HG03565 (cell line): ENCODE data around the gene CAVIN2.
A peak's percentile ranks its signal among the peaks of the same experiment; 100 is the strongest.

Experiments
- ATAC-seq: cut with Tn5 transposase; IDR thresholded peaks from one replicate; pipeline ENCODE4 v1.9.1; 2021; ENCODE audit warnings: mild to moderate bottlenecking, moderate library complexity; ENCODE audit not compliant: unreplicated experiment

Gene CAVIN2

DNA sequence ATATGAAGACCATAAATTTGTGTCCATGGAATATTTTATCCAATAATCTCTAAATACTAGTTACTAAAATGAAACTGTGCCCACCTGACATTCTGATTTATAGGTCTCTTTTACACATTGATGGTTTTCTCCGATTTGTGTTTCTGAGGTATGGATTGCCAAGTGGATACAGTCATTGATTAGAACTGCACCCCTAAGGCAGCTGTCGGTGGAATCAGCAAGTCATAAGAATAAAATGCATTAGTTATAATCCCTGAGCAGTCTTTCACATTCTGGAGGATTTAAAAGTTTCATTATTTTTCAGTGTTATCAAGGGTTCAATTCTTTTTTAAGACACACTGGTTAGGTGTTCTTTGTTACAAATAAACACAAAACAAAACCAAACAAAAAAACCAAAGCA lies 6.0 kb downstream of the CAVIN2 start:
- no peak for ATAC-seq

DNA sequence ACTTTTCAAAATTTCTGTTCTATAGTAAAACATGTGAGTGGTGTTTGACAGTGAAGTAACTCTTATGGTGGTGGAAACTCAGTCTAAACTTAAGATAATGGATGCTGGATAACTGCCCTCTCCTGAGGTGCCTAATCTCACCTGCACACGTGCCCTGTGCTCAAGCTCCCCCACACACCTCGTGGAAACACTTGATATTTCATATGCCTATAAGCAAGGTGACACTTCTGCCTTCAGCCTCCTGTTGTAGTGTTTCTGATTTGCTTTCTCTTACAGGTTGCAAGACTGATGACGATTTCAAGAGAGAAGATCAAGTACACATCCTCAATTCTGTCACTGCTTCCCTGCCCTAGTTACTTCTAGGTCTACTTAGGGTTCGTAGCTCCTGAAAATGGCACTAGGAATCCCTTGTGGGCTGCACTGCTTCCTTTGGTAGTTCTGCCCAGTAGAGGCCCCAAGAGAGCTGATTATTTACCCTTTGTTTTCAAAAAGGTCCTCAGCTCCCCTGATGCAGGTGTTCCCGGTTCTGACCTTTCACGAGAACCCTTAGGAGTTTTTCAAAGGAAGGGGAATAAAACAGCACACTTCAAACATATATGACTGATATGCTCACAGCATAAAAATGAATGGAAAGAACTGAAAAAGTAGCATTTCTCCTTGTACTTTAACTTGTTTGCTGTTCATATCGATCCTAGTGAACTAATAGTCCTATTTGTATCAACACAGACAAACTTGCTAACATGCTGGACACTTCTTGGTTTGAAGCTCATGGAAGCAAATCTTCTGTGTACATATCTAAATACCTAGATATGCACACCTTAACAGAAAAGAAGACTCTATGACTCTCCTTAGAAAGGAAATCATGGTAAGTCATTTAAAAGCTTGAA lies 6.7 kb downstream of the CAVIN2 start:
- ATAC-seq: no peak

DNA sequence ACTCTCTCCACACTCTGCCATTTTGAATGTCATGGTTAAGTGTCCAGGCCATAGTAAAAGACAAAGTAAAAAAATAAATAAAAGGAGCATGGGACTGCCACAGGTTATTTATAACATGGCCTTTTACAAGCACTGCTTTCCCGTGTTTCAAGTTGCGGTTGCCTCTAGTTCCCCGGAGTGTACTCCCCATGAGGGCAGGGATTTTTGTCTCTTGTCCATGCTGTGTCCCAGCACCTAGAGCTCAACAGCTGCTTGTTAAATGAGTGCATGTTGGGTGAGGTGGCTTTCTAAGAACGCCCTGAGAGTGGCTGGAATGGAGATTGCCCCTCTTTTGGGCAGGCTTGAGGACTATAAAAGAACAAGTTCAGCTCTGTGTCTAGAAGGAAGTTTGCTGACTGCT lies 8.4 kb downstream of the CAVIN2 start:
- ATAC-seq: no peak

DNA sequence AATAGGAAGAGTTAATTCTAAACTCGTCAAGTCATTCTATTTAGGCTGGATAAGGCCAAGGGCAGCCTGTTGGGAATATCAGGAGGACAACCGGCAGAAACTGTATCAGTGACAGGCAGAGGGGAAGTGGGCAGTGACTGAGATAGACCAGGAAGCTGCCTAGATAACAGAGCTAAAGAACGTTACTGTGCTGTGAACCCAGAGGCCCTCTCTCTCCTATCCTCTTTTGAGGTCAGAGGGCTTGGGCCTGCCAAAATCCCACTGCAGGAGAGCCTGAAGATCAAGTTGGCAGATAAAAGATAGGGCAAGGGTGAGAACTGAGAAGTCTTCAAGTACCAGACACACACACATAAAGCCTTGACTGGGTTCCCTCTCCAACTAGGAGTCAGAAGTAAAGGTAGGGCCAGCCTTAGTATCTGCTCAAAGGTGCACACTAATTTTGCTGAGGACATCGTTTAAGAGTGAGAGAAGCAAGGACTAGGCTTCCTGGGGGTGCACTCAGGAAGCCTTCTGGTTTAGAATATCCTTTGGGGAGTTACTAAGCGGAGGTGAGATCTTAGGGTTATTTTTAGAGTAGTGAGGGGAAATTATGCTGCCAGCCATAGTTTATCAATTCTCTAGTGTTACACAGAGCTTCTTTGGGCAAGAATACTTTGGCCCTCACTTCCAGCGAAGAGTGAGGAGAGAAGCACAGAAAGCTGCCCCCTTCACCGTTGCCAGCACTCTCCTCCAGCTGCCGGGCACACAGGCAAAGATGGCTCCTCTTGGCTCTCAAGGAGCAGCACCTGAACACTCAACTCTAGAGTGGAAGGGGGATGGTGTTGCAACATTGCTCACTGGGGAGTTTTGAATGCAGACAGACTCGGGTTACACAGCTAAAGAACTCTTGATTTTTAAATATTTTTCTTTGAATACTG lies 9.8 kb downstream of the CAVIN2 start:
- no peak for ATAC-seq

DNA sequence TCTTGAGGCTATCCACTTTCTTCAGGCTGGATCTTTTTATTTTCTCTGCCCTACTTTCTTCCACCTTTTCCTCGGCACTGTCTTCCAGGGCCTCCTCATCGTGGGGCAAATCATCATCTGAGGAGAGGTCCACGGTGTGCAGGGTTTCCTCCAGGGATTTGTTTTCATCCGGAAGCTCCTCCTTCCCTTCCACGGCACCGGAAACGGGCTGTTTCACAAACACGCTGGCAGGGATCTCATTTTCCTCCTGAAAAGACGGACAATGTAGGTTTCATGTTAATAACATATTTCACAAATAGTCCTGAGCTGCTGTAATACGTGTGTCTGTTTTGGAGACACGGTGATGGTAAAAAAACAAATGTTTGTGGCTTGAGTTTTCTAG lies 10.4 kb downstream of the CAVIN2 start:
- ATAC-seq: no peak

DNA sequence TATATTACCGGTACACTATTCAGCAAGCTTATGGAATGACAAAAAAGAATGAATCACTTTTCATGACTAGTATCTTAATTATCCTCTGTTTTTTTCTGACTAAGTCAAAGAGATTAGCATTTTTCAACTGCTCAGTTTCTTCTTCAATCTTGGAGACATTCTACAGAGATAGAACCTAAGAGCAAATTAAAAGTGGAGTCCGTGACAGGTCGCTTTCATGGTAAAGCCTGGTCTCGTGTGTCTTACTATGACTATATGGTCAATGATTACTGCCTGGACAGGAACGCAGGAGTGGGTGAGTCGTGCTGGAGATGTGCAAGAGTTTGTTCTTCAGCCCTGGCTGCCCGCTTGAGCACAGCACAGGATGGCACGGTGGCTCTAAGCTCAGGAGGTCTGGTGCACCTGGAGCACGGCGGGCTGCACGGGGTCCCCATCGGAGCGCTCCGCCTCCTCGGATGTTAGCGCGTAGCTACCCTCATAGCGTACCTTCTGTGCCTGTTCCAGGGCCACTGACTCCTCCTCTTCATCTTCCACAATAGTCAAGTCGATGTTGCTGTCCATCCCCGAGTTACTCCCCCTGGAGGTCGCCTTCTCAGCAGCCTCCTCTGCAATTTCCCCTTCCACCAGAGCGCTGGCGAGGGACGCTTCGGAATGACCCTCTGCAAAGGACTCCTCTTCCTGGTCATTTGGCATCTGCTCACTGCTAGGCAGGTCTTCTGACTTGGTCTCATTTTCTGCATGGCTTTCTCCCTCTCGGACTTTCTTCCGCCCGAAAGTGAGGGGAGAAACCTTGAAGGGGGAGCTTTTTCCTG lies 11.1 kb downstream of the CAVIN2 start:
- ATAC-seq: no peak

DNA sequence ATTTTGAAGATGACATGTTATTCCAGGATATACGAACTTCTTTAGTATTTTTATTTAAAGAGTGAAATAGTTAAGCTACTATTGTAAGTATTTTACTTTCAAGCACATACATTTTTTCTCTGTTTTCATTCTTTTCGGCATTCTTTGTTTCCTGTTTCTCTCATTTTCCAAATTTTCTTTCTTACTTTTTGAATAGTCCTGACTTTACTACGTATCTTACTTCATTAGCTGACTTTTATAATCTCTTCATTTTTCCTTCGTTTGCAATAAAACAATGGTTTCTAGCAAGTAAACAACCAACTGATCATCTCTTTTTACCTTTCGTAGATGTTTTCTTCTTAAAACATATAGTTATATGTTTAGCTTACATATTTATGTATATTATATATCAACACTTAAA lies 11.8 kb downstream of the CAVIN2 start:
- ATAC-seq: no peak

DNA sequence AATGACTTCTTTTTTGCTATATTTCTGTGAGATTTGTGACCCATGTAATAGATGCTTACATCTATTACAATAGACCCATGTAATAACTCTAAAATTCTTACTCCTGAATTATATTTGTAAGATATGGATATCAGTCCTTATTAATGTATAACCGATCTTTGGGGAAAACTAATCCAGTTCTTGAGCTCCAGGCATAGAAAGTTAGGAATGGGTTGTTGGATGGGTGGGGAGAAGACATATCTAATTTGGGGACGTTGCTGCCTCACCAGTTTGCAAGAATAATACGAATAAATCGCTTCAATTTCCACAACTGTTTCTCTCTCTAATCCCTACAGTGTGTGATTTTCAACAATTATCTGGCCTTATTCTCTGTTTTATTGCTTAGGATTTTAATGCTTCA lies 13.5 kb downstream of the CAVIN2 start:
- ATAC-seq: no peak

DNA sequence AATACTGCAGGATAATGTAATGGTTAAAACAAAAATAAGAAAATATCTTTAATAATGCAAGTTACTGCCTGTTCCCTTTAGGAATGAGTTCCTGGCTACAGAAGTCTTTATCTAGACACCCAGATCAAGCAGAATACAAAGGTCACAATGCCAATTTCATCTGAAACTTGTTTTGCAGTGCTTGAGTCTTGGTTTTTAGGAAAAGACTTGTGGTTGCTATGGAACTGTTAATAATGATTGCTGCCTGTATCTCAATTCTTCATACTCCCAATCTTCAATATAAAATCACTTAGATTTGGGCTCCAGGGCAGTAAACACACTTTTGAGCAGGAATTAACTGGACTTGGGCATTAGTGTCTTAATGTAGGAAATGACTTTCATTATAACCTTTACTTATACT lies 14.2 kb downstream of the CAVIN2 start:
- no peak for ATAC-seq

DNA sequence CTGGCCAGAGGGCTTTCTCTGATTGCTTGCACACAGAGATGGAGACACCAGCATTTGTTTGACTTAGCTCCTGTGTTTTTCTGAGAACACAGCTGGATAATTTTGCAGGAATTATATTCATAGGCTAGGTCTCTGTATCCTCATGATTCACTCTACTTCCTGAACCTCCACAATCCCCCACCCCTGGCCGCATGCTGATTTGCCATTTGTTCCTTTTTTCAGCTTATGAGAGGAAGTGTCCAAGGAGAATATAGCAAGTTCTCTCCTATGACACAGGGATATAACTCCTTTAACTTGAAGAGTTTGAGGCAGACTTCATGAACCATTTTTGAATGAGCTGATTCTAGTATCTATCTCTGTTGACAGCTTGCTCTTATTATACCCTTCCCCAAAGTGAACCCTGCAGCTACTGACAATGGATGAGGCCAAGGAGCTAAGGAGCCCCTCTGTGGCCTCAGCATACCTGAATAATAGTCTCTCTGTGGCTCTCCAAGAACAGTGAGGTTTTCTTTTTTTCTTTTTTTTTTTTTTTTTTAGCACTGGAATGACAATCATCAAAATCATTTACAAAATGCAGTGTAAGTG lies 15.4 kb downstream of the CAVIN2 start:
- no peak for ATAC-seq

DNA sequence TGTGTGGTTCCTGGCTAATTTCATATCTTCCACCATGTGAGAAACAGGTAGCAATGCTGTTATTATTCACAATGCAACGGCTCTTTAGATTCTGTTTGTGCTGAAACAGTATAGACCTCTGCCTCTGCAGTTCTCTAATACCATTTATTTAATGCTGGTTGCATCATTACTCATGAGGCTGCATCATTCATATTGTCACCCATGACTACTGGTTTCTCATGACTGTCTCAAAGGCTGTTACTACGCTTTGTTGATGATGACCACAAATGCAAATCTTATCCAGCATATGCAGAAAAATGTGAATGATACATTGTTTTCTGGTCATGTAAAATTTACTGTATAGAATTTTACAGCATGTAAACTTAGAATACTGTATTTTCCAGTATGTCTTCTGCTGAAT lies 22.5 kb downstream of the CAVIN2 start:
- no peak for ATAC-seq

DNA sequence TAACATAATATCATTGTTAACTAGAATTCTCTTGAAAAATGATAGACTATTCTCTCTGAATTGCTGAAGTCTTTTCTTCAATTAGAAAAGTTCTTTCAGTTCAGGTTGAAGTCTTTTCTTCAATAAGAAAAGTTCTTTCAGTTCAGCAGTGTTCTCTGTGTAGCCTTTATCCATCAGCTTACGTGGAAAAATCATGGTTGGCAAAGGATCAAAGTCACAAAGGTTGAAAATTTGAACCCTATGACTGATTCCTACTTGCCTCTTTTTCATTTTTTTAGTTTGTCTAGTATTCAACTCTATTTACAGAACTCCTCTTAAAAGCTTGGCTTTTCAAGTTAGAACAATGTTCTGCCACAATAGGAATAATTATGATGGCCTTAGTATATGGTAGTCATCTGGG lies 25.8 kb downstream of the CAVIN2 start:
- no peak for ATAC-seq

DNA sequence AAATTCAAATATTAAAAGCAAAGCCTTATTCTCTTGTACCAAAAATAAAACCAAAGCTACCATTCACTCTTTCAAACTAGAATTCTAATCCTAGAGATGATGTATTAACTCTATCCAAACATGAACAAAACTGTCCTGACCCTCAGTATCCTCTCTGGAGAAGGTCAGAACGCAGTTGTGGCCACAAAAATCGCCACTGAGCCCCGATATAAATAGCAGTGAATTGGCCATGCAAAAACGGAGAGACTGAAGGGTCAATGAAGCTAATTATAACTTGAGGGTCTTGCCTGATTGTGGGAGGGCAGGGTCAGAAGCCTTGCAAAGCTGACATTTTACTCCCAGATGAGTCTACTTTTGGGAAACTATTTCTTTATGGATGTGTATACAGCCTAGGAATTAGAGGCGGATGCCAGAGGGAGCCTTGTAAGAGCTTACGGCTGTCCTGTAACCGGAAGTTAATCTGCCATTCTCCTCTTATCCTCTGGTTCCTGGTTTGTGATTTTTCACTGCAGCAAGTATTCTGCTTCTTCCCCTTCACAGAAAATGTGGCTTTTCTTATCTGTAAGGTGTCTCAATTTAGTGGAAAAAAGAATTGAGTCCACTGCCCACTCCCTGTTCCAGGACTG lies 28.1 kb downstream of the CAVIN2 start:
- ATAC-seq: no peak

DNA sequence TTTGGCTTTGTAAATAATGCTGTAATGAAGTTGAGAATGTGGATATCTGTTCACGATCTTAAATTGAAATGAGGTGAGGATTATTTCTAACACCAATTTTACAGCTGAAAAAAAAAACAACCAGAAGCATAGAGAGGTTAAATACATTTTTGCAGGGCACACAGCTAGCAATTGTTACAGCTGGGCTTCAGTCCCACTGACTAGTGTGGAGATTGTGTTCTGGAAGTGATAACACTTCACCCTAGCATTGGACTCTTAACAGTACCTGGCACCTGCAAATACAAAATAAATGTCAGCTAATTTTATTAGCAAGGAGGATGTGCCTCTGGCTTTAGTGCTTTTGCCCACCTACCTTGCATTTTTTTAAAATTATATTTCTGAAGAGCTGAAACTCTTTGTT lies 28.8 kb downstream of the CAVIN2 start:
- ATAC-seq: no peak

DNA sequence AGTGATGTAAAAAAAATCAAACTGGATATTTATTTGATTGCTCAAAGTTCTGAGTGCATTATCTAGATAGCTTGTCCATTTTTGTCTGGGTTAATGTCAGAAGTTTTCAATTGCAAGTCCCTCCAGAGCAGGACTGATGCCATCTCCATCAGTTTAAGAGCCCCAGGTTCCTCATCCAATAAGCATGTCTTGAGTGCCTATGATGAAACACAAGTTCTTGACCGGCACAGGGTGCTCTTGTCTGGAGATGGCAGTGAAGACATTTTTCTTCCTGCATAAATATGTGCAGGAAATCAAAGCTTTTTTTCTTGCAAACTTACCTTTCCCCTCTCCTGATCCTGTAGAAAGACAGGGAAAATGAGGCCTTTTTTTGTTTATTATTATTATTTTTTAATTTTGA lies 31.9 kb downstream of the CAVIN2 start:
- ATAC-seq: no peak

DNA sequence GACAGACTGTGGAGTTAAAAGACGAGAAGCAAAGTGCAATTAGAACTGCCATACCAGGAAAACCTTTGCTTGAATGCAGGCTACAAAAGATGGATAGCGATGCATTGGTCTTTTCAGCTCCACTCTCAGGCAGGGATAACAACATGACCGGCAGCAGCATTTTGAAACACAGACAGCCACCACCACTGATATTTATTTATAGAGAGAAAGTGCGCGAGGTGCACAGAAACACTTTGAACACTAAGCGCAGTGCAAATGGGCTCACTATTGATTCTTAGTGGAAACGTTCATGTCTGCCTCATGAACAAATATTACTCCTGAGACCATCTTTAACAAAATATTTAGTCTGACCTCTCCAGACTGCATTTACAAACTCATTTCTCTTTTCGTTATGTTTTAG lies 32.9 kb downstream of the CAVIN2 start:
- ATAC-seq: no peak

DNA sequence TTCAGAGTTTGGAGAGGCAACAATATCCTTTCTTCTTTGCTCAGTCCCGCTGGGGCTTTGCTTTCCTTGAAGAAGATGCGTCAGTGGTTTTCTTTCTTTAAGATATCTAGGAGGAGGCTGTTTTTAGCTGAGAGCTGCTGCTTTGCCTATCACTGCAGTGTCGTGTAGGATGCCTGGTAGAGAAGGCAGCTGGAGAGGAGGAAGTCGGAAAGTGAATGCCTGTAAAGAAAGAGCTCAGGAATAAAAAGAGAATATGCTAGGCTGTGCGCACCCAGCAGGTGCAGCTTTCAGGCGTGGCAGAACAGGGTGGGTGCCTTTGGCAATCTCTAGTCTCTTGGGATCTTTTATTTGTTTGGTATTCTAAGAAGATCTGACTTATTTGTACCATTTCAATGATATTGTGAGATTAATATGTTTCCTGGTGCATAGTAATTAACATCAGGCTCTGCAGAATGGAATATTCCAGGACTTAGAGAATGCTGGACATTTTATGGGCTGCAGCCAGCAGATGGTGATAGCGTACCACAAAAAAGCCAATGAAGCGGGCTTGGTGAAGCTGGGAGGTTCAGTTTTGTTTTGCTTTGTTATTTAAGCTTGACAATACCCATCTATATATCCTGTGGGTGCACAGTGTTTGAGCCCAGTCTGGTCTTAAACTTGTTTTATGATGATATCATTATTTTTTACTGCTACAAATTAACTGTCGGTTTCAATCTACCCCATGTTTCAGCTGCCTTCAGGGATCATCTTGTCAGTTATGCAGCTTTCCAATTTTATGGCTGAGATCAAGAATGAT lies 34.9 kb downstream of the CAVIN2 start:
- ATAC-seq: peak; percentile 65

DNA sequence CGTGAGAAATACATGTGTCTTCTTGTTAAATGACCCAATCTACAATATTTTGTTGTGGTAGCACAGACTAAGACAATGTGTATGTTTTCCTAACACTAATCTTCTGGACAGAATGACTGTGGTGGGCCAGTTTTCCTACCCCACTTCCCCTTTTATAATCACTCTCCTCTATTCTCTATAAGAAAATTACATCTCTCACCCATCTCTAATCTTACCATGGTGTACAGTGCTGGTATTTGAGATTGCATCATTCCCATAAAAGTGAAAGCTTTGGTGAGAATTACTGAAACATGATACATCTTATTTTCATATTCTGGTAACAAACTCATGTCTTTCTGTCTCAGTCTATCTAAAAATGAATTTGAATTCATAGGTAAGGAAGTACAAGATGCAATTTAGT lies 40.5 kb downstream of the CAVIN2 start:
- ATAC-seq: no peak

DNA sequence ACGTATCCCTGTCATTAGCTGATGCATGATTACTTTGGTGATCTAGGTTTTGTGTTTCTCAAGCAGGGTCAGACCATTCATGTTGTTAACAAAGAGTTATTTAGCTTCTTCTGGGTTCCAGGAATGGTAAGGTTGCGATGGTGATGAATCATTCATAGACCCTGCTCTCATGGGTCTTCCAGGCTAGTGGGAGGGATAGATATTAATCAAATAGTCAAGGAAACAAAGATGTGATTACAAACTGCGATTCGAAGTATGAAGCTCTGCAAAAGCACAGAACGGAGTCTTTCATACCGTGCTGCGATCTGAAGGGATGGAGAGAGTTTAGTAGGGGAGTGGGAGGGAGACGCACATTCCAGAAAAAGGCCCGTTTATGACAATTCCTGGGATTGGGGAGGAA lies 42.1 kb downstream of the CAVIN2 start:
- no peak for ATAC-seq

DNA sequence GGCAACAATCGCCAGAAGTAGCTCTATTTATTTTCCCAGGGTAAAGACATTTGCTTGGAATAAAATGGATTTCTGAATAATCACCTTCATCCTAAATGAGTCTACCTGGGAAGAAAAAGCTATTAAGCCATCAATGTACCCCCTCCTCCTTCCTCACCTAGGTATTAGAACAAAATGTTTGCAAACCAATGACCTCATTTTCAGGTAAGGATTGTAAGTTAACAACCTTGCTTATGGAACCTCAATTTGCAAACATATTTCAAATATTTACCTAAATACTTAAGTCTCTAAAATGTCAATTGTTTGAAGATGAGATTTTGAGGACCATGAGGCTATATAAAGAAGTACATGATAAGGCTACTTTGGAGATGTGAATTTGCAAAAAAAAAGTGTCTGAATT lies 43.9 kb downstream of the CAVIN2 start:
- no peak for ATAC-seq
